ENCODE data around the gene ADORA1.
A peak's percentile ranks its signal among the peaks of the same experiment; 100 is the strongest.

The ADORA1 gene

DNA sequence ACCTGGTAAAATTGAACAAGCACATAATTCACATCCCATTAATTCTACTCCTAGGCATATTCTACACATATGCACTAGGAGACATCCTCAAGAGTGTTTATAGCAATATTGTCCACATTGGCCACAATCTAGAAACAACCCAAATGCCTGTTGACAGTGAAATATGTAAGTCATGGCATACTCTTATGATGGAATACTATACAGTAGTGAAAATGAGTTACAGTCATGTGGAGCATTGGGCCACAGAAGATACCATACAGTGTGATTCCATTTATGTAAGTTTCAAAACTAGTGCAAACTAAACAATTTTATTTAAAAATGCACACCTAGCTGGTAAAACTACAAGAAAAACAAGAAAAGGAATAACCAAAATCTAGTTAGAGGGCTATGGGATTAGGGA lies 82.8 kb downstream of the ADORA1 start:
- TF ChIP-seq, protein P1, sequence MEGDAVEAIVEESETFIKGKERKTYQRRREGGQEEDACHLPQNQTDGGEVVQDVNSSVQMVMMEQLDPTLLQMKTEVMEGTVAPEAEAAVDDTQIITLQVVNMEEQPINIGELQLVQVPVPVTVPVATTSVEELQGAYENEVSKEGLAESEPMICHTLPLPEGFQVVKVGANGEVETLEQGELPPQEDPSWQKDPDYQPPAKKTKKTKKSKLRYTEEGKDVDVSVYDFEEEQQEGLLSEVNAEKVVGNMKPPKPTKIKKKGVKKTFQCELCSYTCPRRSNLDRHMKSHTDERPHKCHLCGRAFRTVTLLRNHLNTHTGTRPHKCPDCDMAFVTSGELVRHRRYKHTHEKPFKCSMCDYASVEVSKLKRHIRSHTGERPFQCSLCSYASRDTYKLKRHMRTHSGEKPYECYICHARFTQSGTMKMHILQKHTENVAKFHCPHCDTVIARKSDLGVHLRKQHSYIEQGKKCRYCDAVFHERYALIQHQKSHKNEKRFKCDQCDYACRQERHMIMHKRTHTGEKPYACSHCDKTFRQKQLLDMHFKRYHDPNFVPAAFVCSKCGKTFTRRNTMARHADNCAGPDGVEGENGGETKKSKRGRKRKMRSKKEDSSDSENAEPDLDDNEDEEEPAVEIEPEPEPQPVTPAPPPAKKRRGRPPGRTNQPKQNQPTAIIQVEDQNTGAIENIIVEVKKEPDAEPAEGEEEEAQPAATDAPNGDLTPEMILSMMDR (IDR thresholded peaks at IDR 0.05; ENCODE audit: insufficient read depth, low read depth, low read length, missing control alignments): no peak
- no peak overlapping the region for H3K4me3 ChIP-seq (ENCODE audit: low read depth, low read length)
- DNase-seq (ENCODE audit: low read depth): no peak

DNA sequence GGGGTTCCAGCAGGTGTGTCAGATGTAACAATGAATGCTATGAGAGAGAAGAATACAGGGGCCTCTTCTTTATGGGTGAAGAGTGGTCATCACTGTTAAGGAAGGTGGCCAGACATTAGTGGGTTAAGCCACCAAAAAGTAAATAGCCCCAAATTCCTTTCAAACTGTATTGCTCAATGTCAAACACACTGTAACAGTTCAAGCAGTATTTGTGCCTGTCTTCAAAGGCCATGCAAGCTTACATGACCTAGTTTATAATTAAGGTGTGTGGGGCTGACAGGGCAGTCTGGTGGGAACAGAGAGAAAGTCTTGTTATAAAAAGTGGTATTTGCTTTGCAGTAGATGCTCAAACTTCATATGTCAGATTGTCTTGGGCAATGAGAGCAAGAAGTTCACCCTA lies 83.5 kb downstream of the ADORA1 start:
- no peak overlapping the region for H3K4me3 ChIP-seq (ENCODE audit: low read depth, low read length)
- DNase-seq (ENCODE audit: low read depth): no peak
- TF ChIP-seq, protein P1 (IDR thresholded peaks at IDR 0.05; ENCODE audit: insufficient read depth, low read depth, low read length, missing control alignments): no peak

DNA sequence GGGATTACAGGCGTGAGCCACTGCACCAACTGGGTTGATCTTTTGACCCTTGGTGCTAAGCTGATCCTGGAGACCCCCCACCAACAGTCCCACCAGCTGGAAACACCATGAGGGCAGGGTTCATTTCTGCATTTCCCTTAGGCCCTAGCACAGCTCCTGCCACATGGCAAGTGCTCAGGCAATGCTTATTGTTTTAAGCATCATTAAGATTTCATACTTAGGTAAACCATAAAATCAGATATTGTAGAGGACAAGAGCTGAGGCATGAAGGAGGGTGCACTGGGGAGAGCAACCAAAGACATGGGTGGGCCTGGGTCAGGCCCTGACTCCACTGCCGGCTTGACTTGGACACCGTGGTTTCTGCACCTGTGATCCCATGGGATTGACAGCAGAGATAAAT lies 84.3 kb downstream of the ADORA1 start:
- TF ChIP-seq, protein P1 (IDR thresholded peaks at IDR 0.05; ENCODE audit: insufficient read depth, low read depth, low read length, missing control alignments): no peak
- H3K4me3 ChIP-seq (ENCODE audit: low read depth, low read length): no peak overlapping the region
- DNase-seq (ENCODE audit: low read depth): no peak

DNA sequence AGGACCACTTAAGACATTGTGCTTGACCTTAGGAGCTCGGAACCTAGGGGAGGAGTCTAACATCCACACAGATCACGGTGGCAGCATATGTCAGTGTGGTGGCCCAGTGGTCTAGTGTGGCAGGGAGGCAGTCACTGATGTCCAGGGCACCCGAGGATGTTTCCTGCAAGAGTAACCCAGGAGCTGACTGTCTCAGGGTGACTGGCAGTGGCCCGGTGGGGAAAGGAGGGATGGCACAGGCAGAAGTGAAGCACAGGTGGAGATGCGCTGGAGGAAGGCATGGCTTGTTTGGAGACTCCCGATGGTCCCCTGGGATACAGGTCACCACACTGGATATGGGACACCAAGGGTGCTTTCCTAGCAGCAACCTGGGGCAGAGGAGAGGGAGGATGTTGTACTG lies 85.6 kb downstream of the ADORA1 start:
- H3K4me3 ChIP-seq (ENCODE audit: low read depth, low read length): no peak overlapping the region
- no peak for DNase-seq (ENCODE audit: low read depth)
- TF ChIP-seq, protein P1 (IDR thresholded peaks at IDR 0.05; ENCODE audit: insufficient read depth, low read depth, low read length, missing control alignments): no peak

DNA sequence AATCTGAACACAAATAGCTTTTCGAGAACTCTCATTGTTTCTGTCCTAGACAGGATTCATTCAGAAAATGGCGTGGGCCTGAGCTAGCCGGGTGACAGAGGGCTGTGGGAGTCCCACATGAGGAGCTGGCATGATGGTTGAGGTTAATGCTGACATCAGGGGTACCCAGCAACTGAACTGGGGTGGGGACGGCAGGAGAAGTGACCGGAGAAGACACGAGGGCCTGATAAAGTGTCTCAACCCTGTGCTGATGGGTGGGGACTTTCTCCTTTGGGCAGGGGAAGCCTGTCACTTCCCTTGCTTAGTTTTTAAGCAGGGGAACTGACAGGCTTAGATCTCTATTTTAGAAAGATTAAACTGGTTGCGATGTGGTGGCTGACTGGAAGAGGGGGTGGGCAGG lies 87.3 kb downstream of the ADORA1 start:
- H3K4me3 ChIP-seq (ENCODE audit: low read depth, low read length): no peak overlapping the region
- TF ChIP-seq, protein P1 (IDR thresholded peaks at IDR 0.05; ENCODE audit: insufficient read depth, low read depth, low read length, missing control alignments): no peak
- no peak for DNase-seq (ENCODE audit: low read depth)

DNA sequence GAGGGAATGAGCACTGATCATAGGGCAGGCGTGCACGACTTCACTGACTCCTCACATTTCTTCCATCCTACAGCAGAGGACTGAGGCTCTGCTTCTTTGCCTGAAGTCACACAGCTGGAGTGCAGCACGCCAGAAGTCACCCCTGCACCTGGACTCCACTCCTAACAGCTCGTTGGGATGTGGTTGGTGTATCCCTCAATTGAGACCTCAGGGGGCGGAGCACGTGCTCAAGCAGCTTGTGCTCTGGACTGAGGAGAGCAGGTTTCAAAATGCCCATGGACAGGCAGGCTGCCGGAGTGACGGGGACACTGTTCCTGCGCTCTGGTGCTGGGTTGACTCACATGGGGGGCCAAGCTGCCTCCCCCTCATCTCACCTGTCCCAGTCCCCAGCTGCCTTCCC lies 88.0 kb downstream of the ADORA1 start:
- TF ChIP-seq, protein P1 (IDR thresholded peaks at IDR 0.05; ENCODE audit: insufficient read depth, low read depth, low read length, missing control alignments): no peak
- no peak for DNase-seq (ENCODE audit: low read depth)
- no peak overlapping the region for H3K4me3 ChIP-seq (ENCODE audit: low read depth, low read length)

DNA sequence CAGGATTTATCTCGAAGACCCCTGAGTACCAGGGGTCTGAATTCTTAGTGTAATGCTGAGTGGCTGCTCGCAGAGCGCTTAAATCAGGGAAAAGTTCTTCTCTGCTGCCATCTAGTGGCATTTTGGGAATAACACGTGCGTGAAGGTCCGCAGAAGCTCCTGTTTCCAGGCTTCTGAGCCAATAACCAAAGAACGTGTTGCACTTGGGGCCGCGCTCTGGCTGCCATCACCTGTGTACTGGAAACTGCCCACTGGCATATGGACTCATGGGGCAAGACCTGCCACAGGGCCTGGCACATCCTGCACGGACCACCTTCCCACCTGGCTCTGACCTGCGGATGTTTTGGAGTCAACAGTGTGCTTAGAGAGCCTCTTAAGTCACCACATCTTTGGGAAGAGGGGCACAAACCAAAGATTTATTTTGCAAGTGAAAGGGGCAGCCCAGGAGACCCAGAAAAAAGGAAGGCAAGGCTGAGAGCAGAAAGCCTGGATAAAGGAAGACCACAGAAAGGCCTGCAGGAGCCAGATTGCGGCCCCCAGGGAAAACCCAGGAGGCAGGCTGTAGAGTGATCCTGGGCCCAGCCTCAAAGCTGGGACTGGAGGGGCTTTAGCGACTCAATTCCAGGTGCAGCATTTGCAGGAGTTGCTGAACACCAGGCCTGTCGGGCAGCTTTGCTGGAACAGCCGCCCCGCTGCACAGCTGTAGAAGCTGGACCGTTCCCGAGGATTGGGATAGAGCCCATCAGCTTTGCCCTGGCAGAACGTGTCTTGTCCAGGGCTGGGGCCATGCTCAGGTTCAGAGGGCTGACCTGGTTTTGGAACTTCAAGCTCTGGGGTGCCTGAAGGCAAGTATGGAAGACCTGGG lies 89.0 kb downstream of the ADORA1 start:
- TF ChIP-seq, protein P1 (IDR thresholded peaks at IDR 0.05; ENCODE audit: insufficient read depth, low read depth, low read length, missing control alignments): peak; percentile 71
- DNase-seq (ENCODE audit: low read depth): peak; percentile 75
- no peak overlapping the region for H3K4me3 ChIP-seq (ENCODE audit: low read depth, low read length)
